Measurements from ENCODE around the gene BICDL1. TPM values are rescaled to one million over a fixed set of nuclear protein-coding genes. Genes with fewer than 3 reads are reported as not detected.

The BICDL1 gene
- total RNA-seq, 1 donor from 2014 or later, result 56.4 TPM

DNA sequence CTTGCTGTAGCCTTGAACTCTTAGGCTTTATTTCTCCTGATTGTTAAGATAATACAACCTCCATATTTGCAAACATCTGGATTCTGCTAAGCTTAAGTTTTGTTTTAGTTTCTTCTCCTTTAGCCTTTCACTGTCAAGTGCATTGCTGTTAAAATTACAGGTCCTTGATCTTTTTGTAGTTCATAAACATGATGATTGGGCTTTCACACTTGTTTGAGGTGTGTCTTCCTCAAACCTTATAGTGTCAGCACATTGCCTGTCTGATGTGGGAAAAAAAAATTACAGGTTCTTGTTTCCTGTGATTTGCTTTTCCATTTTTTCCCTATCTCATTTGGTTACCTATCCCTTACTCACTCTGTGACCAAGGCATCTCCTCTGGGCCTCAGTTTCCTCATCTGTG is 59.2 kb downstream of the BICDL1 start:
- peaks cover 5% of the 10 kb centered on the region for H3K36me3 Mint-ChIP-seq (ENCODE audit: unreplicated experiment)
- no peak for TF ChIP-seq CTCF (IDR thresholded peaks at IDR 0.05; ENCODE audit: partially characterized antibody, unreplicated experiment)
- no peak overlapping the region for H3K27ac Mint-ChIP-seq (ENCODE audit: unreplicated experiment)
- peaks cover 2% of the 10 kb centered on the region for H3K9me3 Mint-ChIP-seq (ENCODE audit: unreplicated experiment)
- no peaks in the 10 kb centered on the region for H3K27me3 Mint-ChIP-seq (ENCODE audit: unreplicated experiment)
- H3K4me3 Mint-ChIP-seq (ENCODE audit: unreplicated experiment), result no peak overlapping the region
- no peak for DNase-seq
- H3K4me1 Mint-ChIP-seq (ENCODE audit: low read depth, unreplicated experiment), result no peaks in the 10 kb centered on the region

DNA sequence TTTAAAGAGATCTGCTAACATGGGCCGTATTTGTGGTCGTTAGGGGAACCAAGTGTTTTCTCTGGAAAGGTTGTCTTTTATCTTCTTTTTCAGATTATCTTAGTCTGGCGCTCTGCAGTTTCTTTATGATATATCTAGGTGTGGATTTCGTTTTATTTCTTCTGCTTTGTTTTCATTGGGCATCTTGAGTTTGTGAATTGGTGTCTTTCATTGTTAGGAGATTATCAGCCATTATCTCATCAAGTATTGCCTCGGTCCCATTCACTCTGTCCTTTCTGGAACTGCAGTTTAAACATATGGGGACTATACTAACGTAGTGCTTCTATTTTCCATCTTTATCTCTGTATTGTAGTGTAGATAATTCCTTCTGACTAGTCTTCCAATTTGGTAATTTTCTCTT is 60.4 kb downstream of the BICDL1 start:
- H3K4me3 Mint-ChIP-seq (ENCODE audit: unreplicated experiment), result no peak overlapping the region
- TF ChIP-seq CTCF (IDR thresholded peaks at IDR 0.05; ENCODE audit: partially characterized antibody, unreplicated experiment), result no peak
- H3K36me3 Mint-ChIP-seq (ENCODE audit: unreplicated experiment), result no peaks in the 10 kb centered on the region
- H3K27me3 Mint-ChIP-seq (ENCODE audit: unreplicated experiment), result no peaks in the 10 kb centered on the region
- H3K9me3 Mint-ChIP-seq (ENCODE audit: unreplicated experiment), result peaks cover 2% of the 10 kb centered on the region
- no peak overlapping the region for H3K27ac Mint-ChIP-seq (ENCODE audit: unreplicated experiment)
- no peak for DNase-seq
- H3K4me1 Mint-ChIP-seq (ENCODE audit: low read depth, unreplicated experiment), result no peaks in the 10 kb centered on the region

DNA sequence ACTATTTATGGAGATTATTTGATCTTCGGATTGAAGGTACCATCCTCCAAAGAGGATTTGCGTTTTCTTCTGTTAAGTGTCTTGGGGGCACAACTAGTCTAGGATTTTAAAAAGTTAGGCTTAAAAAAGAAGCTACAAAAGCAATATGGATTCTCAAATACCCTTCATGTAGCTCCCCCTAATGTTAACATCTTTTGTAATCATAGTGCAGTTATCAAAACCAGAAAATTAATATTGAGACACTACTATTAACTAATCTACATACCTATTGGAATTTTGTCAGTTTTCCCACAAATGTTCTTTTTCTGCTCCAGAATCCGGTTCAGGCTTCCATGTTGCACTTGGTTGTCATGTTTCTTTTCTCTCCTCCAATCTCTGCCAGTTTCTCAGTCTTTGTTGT is 62.5 kb downstream of the BICDL1 start:
- H3K27ac Mint-ChIP-seq (ENCODE audit: unreplicated experiment), result no peak overlapping the region
- H3K36me3 Mint-ChIP-seq (ENCODE audit: unreplicated experiment), result no peaks in the 10 kb centered on the region
- peaks cover 2% of the 10 kb centered on the region for H3K9me3 Mint-ChIP-seq (ENCODE audit: unreplicated experiment)
- TF ChIP-seq CTCF (IDR thresholded peaks at IDR 0.05; ENCODE audit: partially characterized antibody, unreplicated experiment), result no peak
- DNase-seq, result no peak
- no peaks in the 10 kb centered on the region for H3K4me1 Mint-ChIP-seq (ENCODE audit: low read depth, unreplicated experiment)
- no peak overlapping the region for H3K4me3 Mint-ChIP-seq (ENCODE audit: unreplicated experiment)
- no peaks in the 10 kb centered on the region for H3K27me3 Mint-ChIP-seq (ENCODE audit: unreplicated experiment)

DNA sequence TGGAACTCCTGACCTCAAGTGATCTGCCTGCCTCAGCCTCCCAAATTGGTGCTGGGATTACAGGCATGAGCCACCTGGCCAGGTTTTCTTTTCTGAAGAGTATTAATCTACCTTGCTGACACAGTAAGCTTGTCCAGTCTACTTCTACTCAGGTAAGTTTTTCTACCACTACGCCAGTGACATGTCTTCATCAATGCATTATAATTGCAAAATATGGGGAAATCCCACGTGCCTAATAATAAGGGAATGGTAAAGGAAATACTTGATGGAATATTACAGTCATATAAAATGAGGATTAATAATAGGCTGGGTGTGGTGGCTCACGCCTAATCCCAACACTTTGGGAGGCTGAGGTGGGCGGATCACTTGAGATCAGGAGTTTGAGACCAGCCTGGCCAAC is 65.3 kb downstream of the BICDL1 start:
- Mint-ChIP-seq H3K36me3 (ENCODE audit: unreplicated experiment) (no peaks in the 10 kb centered on the region), H3K4me3 (ENCODE audit: unreplicated experiment) (no peak overlapping the region), H3K9me3 (ENCODE audit: unreplicated experiment) (peaks cover 2% of the 10 kb centered on the region), H3K4me1 (ENCODE audit: low read depth, unreplicated experiment) (no peaks in the 10 kb centered on the region), H3K27me3 (ENCODE audit: unreplicated experiment) (no peaks in the 10 kb centered on the region), H3K27ac (ENCODE audit: unreplicated experiment) (no peak overlapping the region)
- no peak for DNase-seq
- no peak for TF ChIP-seq CTCF (IDR thresholded peaks at IDR 0.05; ENCODE audit: partially characterized antibody, unreplicated experiment)

DNA sequence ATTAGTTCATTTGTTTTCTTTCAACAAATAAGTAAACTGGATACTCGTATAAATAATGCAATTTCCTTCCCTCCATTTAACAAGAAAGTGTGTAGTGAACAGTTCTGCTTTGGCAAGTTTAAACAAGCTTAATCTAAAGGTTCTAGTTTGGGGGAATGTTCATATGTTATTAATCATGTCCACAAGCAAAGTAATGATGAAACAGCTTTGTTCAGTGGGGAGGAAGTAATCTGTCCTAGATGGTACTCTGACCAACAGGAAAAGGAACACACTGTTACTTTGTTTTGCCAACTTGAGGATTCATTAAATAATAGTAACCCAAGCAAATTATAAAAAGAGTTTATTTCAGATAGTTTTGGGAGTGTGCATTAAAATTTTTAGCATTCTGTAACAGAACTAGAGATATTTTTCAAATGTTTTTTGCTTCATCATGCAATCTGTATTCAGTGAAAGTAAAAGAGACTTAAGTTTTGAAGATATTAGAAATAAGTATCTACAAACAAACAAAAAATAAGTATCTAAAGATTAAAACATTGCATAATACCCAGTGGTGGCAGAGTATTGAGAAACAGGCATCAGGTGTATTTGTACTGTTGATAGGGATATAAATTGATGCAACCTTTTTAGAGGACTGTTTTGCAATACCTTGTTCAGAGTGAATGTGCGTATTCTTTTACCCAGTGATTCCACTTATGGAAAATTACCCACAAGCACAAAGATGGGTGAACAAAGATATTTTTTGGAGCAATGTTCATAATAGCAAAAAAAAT is 66.4 kb downstream of the BICDL1 start:
- no peak for DNase-seq
- Mint-ChIP-seq H3K27ac (ENCODE audit: unreplicated experiment) (no peak overlapping the region), H3K36me3 (ENCODE audit: unreplicated experiment) (no peaks in the 10 kb centered on the region), H3K27me3 (ENCODE audit: unreplicated experiment) (no peaks in the 10 kb centered on the region), H3K4me1 (ENCODE audit: low read depth, unreplicated experiment) (peaks cover 1% of the 10 kb centered on the region), H3K9me3 (ENCODE audit: unreplicated experiment) (peaks cover 2% of the 10 kb centered on the region), H3K4me3 (ENCODE audit: unreplicated experiment) (no peak overlapping the region)
- TF ChIP-seq CTCF (IDR thresholded peaks at IDR 0.05; ENCODE audit: partially characterized antibody, unreplicated experiment), result no peak

Data from glutamatergic neuron (in vitro differentiated cells).